ENCODE results near the gene ZCCHC7. TPM values are rescaled to one million over a fixed set of nuclear protein-coding genes. Genes with fewer than 3 reads are reported as not detected.
"Not testable (repeated sequence)": the region's sequence is repeated elsewhere in the genome, so short reads cannot be mapped to it uniquely, and the experiment has no call there.

Gene ZCCHC7
- total RNA-seq, 1 donor from 2014 or later = 27.2 TPM

DNA sequence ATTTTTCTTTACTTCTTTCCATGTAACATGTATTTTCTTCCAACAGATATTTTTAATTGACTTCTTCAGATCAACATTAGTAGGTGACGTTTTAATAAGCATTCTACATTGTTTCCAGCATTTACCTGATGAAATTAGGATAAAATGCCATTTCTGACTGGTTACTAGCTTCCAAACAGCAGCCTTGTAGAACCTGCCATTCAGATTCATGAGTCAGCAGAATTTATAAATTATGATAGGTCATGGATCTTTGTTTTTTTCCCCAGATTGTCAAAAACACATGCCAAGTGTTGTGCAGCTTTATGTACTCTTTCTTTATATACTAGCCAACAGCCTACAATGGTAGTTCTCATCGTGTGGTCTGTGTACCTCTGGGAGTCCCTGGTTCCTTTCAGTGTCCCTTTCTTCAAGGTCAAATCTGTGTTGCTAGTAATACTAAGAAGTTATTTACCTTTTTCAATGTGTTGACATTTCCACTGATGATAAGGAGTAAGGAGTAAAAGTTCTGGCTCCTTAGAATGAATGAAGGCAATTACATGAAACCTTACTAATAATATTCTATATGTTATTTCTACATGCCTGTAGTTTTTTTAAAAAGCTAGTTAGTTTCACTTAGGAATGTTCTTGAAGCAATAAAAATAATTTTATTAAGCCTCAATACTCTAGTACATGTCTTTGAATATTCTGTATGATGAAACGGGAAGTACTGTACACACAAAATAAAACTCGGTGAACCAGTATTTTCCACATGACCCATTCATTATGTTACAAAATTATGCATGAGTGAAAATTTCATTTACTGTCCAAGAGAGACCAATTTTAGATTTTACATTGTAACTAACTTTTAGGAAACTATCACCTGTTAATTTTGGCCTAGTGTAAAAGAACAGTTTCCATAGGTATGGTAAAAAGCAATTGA lies 135.8 kb downstream of the ZCCHC7 start:
- no peak for DNase-seq

DNA sequence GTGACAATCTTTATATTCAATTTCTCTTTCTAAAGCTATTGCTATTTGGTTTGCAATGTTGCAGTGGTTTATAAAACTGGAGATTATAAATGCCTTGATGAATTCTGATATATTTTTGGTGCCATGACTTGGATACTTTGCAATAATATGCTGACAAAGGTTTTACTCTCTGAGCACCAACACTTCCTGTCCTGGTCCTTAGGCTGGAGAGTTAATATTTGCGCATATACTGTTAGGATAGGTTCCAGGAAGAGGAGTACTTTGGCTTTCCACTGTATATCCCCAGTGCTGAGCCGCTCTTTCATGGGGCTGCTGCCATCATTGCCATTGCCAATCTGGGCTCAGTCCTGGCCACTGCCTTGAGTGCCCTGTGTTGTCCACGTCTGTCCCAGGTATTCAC lies 139.6 kb downstream of the ZCCHC7 start:
- DNase-seq = no peak

DNA sequence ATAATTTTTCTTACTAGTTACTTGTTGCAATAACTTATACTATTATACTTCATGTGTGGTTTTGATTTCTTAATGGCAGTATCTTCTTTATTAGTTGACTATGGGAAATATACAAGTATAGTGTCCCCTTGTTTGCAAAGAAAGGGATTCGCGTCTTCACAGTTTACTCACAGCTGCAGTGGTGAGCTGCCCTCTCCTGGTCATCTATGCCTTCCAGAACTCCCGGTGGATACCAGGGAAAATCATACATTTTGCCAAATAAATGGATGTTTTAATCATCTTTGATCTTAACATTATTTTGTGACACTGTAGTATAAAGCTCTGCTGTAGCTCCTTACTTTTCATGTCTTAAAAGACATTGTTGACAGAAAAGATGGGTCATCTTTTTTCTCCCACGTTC lies 142.0 kb downstream of the ZCCHC7 start:
- no peak for DNase-seq

DNA sequence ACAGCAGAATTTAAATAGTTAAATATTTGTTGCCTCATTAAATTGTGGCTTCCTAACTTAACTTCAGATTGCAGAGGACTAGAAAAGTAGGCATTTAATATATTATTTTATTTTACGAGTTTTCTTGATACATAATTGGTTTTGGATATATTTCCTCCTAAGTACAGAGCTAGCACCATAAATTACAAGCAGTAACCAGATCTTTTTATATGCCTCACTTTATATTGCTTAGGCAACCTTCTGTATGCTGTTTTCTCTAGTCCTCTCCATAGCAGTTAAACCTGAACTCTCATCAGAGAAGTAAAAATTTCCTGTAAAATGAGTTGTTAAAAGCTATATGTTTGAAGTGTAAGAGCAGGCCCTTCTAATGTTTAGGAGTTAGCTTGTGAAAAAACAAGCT lies 144.2 kb downstream of the ZCCHC7 start:
- DNase-seq = no peak

DNA sequence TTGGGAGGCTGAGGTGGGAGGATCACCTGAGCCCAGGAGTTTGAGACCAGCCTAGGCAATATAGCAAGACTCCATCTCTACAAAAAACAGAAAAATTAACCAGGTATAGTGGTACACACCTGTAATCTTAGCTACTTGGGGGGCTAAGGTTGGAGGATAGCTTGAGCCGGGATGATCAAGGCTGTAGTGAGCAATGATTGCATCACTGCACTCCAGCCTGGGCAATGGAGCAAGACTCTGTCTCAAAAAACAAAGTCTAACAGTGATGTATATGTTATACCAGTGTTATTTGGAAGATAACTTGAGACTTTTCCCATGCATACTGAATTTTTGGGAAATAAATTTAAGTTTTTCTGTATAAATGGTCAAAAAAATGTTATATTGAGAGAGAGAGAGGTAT lies 146.3 kb downstream of the ZCCHC7 start:
- DNase-seq = no peak

DNA sequence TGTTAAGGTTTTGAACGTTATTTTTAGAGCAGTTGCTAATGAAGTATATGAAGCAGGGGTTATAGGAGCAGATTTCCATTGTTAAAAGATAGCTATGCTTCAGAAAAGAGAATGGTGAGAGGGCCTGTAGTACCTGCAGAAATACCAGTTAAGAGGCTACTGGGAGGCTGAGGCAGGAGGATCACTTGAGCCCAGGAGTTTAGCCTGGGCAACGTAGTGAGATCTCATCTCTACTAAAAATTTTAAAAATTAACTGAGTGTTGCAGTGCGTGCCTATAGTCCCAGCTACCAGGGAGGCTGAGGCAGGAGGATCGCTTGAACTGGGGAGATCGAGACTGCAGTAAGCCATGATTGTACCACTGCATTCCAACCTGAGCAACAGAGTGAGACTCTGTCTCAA lies 148.8 kb downstream of the ZCCHC7 start:
- DNase-seq = no peak

DNA sequence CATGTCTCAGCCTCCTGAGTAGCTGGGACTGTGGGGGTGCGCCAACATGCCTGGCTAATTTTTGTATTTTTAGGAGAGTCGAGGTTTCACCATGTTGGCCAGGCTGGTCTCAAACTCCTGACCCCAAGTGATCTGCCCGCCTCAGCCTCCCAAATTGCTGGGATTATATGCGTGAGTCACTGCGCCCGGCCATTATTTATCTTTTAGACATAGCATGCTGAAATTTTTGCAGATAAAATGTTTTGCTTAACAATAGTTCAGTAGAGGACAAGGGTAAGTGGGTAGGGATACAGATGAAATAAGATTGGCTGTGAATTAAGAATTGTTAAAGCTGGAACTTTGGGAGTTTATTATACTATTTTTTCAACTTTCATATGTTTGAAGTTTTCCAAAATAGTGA lies 151.3 kb downstream of the ZCCHC7 start:
- DNase-seq = no peak

DNA sequence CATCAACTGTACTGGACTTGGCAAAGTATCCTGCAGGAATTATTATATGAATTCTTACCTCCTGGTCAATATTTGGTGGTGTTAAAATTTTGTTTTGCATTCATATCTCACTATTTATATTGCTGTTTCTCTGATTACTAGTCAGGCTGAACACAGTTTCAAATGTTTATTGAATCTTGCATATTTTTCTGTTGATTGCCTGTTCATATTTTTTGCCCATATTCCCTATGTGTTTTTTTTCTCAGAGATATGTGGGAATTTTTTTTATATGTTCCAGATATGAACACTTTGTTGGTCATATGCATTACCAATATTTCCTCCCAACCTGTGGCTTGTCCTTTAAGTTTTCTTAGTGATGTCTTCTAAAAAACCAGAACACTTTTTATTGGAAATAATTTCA lies 153.2 kb downstream of the ZCCHC7 start:
- no peak for DNase-seq

DNA sequence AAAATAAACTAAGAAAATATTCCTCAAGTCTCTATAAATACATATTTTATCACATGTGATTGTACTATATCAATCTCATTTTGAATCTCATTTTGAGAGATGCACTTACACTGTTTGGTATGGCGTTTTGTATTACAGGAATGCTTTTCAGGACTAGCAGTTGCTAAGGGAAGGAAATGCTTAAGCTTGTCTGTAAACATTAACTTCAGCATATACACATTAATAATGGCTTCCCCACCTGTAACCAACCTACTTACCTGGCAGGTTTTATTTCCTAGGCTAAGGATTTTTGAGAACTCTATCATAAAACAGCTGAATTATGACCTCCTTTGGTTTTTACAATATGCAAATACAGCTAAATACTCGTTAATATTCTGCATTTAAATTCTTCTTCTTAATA lies 161.2 kb downstream of the ZCCHC7 start:
- no peak for DNase-seq

DNA sequence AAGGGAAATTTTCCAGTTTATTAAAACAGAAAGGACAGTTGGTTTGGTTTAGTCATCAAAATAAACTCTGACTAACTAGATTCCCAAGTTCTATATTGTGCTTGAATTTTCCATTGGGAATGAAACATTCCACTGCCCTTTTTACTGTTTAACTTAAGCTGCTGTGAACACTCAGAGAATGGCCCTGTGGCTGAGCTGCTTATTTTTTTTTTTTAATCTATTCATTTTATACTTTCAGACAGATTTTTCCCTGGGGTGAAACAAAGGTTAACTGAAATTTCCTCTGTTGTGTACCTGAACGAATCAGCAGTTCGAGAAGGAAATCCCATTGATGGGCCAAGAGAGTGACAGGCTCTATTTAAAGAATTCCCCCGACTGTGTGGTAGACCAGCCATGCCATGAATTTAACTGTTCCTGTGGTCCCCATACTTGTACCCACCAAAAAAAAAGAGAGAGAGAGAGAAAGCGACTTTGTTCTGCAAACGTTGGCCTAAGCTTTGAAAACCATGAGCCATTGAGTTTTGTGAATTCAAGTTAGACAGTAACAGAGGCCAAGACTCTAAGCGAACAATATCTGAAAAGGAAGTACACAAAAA lies 163.5 kb downstream of the ZCCHC7 start:
- DNase-seq = peak; percentile 41

DNA sequence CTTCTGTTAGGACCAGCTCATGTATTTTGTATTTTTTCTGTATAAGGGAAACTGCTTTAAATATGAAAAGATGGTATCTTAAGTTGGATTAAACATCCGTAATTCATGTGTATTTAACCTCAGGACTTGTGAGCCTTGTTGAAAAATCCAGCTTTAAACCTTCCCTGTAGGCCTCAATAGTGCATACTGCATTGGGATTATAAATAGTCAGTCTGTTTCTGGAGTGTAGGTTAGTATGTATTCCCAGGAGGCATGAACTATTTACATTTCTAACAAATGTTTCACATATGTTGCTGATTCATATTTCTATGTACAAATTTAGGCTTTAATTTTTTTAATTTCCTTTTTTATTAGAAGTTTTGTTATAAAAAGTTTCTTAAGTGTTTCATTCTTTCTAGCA lies 164.3 kb downstream of the ZCCHC7 start:
- peak; percentile 65 for DNase-seq

DNA sequence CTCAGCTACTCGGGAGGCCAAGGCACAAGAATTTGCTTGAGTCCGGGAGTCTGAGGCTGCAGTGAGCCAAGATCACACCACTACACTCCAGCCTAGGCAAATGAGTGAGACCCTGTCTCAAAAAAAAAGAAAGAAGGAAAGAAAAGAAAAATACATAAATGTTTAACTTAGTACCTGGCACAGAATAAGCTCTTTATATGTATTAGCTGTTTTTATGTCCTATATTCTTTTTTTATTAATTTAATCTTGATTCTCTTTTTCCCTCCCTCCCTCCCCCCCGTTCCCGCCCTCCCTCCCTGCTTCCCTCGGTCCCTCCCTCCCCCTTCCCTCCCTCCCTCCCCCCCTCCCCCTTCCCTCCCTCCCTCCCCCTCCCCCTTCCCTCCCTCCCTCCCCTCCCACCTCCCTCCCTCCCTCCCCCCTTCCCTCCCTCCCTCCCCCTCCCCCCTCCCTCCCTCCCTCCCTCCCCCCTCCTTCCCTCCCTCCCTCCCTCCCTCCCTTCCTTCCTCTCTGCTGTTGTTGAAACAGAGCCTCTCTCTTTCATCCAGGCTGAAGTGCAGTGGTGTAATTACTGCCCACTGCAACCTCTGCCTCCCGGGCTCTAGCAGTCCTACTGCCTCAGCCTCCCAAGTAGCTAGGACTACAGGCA lies 166.3 kb downstream of the ZCCHC7 start:
- no peak for DNase-seq

DNA sequence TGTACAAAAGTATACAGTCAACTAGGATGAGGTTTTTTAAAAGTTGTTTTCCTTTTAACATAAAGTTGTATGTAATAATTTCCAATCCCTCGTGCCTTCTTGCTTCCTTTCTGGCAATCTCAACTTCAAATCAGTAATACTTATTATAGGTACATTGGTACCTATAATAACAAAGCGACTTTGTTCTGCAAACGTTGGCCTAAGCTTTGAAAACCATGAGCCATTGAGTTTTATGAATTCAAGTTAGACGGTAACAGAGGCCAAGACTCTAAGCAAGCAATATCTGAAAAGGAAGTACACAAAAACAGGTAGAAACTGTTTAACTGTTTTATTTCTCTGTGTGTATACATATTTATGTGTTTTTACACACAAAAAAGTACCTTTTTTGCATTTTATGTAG lies 166.9 kb downstream of the ZCCHC7 start:
- no peak for DNase-seq

DNA sequence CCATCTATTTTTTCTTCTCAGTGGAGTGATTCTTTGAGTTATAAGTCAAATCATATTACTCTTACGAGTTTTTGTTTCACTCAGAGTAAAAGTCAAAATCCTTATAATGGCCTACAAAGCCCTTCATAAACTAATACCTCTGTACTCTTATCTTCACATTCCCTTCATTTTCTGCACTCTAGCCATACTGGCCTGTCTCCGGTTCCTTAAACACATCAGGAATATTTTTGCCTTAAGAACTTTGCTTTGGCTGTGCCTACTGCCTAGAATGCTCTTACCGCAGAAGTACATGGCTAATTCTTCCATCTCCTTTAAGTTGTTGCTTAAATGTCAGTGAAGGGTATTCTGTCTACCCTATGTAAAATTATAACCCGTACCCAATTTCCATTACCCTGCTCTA lies 169.3 kb downstream of the ZCCHC7 start:
- DNase-seq = no peak

DNA sequence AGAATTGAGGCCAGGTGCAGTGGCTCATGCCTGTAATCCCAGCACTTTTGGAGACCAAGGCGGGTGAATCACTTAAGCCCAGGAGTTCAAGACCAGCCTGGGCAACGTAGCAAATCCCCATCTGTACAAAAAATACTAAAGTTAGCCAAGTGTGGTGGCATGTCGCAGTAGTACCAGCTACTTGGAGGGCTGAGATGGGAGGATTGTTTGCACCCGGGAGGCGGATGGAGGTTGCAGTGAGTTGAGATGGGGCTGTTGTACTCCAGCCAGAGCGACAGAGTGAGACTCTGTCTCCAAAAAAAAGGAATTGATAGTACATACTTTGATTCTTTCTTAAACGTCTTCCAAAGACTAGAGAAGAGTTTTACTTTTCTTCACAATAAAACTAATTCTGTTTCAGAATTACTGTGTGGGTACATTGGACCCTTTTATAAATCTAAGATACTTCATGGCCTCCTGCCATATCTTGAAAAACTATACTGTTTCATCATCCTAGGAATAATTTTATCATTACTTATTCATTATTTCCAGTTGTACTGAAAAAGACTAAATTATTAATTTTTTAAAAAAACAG lies 170.1 kb downstream of the ZCCHC7 start:
- no peak for DNase-seq

DNA sequence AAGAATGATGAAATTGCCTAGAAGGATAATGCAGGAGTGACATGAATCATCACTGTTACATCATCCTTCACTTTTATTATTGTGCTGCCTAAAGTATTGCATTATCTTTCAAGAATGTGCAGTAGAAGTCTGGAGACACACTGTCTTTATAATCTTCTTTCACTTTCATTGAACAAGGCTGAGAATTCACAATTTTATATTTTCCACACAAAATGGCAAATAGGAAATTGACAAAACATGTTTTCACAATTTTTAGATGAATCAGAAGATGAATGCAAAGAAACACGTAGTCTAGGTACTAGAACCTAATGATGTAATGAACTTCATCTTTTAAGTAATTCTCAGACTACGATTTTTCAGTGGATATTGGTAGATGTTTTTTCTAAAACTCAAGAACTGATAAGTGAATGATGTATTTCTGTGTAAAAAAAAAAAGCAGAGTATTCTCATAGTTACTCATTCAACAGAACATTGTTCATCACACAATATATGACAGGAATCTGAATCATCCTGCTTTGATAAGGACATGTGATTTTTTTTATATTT lies 170.6 kb downstream of the ZCCHC7 start:
- DNase-seq = peak; percentile 72

DNA sequence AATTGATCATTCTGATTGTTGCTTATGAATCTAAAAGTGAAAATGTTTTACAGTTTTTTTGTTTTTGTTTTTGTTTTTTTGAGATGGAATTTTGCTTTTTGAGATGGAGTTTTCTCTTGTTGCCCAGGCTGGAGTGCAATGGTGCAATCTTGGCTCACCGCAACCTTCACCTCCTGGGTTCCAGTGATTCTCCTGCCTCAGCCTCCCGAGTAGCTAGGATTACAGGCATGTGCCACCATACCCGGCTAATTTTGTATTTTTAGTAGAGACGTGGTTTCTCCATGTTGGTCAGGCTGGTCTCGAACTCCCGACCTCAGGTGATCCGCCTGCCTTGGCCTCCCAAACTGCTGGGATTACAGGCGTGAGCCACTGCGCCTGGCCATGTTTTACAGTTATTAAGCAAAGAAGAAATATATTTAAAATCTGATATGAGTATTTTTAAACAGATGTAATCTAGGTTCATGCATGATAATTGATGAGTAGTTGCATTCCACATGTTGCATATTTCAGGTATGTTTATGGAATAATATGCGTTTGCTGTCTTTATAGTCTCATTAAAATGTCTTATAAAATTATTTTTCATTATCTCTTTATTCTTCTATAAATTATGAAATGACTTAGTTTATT lies 171.4 kb downstream of the ZCCHC7 start:
- not testable (repeated sequence) for DNase-seq

DNA sequence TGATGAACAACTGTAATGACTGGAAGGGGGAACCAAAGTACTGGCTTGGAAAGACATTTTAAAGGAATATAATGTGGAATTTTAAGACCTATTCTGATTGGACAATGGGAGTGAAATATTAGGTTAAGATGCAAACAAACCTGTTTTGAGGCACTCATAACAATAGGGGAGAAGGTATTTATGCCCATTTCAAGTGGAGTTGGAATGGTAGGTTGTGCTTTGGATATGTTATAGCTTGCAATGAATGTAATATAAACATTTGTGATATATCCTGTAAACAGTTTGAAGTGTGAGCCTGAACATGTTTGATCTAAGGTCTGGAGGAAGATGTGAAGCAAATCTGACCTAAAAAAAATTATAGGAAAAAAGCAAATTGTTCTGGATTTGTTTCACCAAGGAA lies 172.5 kb downstream of the ZCCHC7 start:
- no peak for DNase-seq

DNA sequence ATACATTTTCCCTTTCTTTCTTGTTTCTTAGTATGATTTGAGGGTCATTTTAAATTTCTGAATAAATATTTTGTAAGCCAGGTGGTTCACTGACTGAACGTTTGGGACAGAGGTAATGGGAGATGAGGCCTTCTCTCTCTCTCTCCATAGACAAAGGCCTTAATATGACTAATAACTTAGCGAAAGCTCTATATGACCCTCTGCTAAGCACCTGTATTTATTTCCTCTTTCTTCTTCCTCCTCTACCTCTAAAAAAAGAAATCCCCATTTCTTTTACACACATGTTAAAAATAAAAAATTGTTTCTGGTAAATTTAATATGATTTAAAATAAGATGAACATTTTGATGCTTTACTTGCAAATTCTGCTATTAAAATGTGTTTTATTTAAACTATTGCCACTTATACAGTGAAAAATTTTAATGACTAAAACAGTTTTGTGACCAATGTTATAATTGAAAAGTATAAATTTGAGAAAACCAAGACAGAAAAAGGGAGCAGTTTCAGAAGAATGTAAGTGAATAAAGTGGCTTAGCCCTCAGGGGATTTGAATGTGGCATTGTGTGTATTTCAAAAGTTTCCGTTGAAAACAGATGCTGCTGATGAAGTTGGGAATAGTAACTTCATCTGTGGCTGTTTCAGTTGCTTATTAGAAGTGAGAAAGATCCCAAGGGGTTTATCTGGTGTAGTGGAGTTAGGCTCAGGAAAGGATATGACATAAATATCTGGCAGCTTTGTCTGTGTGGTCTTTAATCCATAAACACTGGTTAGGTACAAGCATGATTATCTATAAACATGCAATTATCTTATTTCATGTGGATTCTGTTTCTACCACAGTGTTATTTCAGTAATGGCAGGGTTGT lies 173.5 kb downstream of the ZCCHC7 start:
- DNase-seq = peak; percentile 71

DNA sequence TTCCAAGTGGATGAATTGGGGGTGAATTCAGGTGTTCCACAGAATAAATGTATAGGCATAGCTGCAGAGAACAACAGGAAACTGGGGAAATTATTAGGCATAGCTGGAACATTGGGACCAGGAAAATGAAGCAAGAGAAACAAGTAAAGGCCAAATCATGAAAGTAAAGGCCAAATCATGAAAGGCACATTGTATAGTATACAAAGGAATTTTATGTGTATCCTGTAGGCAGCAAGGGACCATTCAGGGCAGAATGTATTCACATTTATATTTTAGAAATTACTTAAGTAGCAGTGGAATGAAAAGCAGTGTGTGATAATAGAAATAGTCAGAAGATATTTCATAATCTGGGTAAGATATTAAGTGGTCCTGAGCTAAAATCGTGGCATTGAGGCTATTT lies 174.8 kb downstream of the ZCCHC7 start:
- DNase-seq = no peak

DNA sequence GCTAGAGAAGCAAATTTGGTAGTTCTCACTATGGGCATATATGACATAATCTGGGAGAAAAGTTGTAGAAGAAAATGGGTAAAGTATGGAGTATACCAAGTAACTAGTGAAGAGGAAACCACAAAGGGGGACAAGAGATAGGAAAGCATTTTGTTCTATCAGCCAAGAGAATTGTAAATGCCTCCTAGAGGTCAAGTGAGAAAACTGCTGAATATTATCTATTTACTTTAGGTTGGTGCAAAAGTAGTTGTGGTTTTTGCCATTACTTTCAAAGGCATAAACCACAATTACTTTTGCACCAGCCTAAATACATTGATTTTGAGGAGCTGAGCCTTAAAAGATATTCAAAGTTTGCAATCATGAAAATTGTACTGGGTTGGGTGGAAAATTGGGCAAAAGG lies 175.4 kb downstream of the ZCCHC7 start:
- no peak for DNase-seq
